8988T (cell line): Measurements from ENCODE around the gene ZNF236.

Source experiments
- DNase-seq: peaks from one replicate; pipeline ENCODE4 v3.0.0; 2011

ZNF236 gene

DNA sequence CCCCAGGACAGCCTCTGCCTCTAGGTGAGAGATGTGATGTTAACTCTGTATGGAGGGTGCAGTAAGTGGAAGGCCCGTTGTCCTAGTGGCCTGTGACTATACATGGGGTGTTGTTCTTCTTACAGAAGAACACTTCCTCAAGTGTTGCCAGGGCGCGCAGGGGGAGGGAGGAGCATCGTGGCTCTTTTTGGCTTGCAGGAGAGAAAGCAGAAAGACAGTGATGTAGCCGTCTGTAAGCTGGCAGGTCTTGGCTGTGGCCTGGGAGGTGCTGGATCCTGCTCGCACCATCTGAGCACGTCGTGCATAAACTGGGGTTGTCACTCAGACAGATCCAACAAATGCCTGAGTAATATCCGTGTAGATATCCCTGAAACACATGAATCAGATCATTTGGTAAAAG lies 44.3 kb downstream of the ZNF236 start:
- DNase-seq, result no peak

- DNase-seq, result no peak
Observed at GRCh38 chr18:76873311-76873710, 51.0 kb downstream of the ZNF236 start.

GRCh38 chr18:76873713-76874112 lies 51.4 kb downstream of the ZNF236 start:
- no peak for DNase-seq

GRCh38 chr18:76874642-76875389 lies 52.5 kb downstream of the ZNF236 start:
- no peak for DNase-seq

- no peak for DNase-seq
Observed at GRCh38 chr18:76875390-76876325, 53.3 kb downstream of the ZNF236 start.

DNA sequence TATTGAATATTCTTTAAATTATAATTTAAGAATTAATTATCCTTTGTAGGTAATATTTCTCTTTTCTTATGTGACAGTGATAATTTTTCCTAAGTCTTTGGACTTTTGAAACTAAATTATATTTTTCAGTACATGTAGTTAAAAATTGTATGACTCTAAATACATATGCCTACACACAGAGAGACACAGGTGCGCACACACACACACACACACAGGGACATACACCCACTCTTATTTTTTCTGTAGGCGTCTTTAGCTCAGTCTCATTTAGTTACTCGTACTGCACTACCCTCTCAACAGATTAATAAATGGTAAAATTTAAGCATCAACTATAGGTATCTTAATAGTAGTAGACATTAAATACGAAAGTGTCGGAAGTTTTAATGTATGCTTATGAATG lies 56.1 kb downstream of the ZNF236 start:
- no peak for DNase-seq

GRCh38 chr18:76880026-76880425 lies 57.7 kb downstream of the ZNF236 start:
- no peak for DNase-seq

DNA sequence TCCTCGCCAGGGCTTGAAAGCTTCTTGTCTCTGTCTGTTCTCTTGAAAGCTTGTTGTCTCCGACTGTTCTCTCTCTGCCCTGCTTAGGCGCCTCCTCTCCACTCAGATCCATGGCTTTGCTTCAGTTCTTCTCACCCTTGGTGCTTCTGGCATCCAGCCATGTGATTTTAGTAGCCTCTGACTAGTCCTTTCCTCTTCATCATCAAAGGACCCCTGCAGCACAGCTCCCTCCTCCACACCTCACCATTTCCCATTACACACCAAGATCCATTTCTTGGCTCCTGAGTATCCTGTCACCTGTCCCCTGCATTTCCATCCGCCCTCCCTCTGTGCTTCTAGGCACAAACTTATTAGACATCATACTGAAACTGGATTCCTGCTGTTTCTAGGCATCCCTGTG lies 59.4 kb downstream of the ZNF236 start:
- DNase-seq, result no peak

DNA sequence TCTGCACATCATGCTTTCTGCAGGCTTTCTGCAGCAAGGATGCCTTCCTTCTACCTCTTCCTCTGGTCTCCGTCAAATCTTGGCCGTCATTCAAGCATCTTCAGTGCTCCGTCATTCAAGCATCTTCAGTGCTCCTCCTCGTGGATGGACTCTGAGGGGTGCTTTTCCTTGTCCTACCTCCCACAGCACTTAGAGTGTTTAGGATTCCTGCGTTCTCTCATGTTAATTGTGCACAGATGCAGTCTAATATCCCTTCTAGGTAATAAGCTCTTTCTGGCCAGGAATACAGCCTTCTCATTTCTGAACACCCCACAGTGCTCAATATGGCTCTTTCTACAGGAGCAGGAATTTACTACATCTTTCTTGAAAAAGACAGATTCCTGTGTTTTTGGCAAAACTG lies 59.8 kb downstream of the ZNF236 start:
- DNase-seq, result no peak

GRCh38 chr18:76885001-76885400 lies 62.6 kb downstream of the ZNF236 start:
- DNase-seq, result no peak

- DNase-seq, result no peak
Observed at GRCh38 chr18:76886112-76886511, 63.8 kb downstream of the ZNF236 start.

DNA sequence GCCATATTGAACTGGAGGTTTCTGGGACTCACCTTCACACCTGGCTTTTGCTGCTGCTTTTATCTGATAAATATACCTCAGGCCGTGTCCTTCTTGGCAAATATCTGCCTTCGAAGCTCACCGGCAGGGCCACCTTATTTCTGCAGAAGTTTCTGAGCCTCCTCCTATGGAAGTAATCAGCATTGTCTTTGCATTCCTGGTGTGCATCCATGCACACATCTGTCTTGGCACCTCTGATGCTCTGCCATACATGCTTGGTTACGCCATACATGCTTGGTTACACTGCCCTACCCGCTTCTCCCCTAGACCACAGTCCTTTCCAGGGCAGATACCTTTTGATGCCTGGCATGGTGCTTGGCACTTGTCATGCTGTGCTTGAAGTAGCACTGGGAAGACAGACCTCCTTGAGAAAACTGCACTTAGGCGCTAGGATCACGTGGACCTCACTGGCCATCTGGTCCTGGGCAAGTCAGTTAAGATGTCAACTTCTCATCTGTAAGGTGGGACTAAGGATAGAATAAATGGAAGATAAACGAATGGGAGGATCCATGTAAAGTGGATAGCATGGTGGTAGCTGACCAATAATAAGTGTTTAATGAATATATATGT lies 66.8 kb downstream of the ZNF236 start:
- DNase-seq, result no peak

- DNase-seq, result no peak
Observed at GRCh38 chr18:76892832-76893231, 70.5 kb downstream of the ZNF236 start.

DNA sequence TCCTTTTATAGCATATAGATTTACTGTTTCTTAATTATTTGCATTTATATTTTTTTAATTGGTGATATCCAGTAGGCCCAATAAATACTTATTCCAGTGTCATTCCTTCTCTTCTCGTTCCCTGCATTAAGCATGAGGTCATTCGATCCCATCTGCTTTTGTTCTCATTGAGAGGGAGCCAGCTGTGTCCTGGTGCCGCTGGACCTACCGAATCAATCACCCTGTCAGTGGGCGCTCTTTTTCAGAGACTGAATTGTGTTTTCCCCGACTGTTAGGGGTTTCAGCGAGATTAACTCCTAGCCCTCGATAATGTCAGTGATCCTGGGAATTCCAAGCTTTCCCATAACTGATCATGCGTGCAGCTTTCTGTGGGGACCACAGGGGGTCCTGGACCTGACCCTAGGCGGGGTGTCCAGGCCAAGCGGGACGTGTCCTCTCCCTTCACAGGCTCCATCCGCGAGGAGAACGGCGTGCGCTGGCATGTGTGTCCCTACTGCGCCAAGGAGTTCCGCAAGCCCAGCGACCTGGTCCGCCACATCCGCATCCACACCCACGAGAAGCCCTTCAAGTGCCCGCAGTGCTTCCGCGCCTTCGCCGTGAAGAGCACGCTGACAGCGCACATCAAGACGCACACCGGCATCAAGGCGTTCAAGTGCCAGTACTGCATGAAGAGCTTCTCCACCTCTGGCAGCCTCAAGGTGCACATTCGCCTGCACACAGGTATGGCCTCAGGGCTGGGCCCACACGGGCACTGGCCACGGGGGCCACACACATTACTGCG lies 72.4 kb downstream of the ZNF236 start:
- no peak for DNase-seq

GRCh38 chr18:76895498-76895897 lies 73.1 kb downstream of the ZNF236 start:
- no peak for DNase-seq

- DNase-seq, result no peak
Observed at GRCh38 chr18:76896677-76897076, 74.3 kb downstream of the ZNF236 start.

GRCh38 chr18:76897257-76897656 lies 74.9 kb downstream of the ZNF236 start:
- DNase-seq, result no peak

DNA sequence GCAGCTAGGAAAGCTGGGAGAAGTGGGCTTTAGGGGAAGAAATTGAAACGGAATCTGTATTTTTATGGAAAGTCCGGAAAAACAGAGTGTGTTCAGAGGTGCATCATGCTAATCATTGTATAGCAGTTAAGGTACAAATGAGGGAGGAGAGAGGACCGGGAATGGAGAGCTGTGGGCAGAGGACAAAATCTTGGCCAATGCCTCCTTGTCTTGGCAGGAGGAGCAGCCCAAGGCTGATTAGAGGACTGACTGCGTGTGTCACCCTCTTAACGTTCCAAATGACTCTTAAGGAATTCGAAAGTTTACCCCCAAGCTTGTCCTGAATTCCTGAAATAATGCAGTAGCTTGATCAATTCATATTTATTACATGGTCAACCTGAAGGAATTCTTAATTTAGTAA lies 81.0 kb downstream of the ZNF236 start:
- DNase-seq, result no peak

DNA sequence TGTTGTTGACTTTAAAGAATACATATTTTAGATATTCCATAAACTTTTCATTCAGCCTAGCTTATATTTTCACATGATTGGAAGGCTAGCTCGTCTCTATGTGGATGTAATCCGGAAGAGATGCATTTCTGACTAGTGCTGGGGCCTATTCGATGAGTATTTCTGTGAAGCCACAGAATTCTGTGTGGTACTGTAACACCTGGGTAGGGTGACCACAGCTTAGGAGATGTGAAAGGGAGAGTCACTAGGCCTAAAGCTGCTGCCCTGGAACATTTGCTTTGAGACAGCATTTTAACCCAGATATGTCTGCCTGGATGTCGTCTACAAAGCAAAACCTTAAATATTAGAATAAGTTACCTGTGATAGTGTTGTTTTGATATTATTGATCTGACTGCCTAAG lies 83.5 kb downstream of the ZNF236 start:
- no peak for DNase-seq

DNA sequence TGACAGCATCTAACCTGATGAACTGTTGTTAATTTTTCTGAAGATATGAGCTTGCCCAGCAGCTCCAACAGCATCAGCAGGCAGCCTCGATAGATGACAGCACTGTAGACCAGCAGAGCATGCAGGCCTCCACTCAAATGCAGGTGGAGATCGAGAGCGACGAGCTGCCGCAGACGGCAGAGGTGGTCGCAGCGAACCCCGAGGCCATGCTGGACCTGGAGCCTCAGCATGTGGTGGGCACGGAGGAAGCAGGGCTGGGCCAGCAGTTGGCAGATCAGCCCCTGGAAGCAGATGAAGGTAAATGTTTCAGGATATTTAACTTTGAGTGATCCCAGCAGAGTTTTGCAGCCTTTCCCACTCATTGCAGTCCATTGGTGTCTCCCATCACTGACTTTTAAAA lies 85.9 kb downstream of the ZNF236 start:
- DNase-seq, result no peak

DNA sequence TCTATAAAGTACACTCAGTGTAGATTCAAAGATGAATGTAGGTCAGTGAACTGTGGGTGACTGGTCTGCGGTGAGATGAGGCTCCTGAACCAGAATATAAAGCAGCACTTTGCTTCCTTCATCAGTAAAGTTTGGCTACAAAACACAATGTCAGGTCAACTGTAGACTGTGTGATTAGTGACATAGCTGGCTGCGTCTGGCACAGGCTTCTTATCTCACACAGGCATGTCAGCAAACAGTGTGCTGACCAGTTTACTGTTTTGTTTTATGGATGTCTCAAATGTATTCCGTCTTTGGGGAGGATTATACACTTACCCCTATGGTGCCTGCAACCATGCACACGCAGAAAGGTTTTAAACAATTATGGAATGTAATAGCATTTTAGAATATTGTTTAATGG lies 87.1 kb downstream of the ZNF236 start:
- no peak for DNase-seq

- DNase-seq, result no peak
Observed at GRCh38 chr18:76911440-76911839, 89.1 kb downstream of the ZNF236 start.

- DNase-seq, result no peak
Observed at GRCh38 chr18:76913583-76913982, 91.2 kb downstream of the ZNF236 start.
